H7 (cell line): ENCODE data around the gene CFAP221. TPM values are rescaled to one million over a fixed set of nuclear protein-coding genes. Genes with fewer than 3 reads are reported as not detected.

Experiments used
- DNase-seq: peaks from one replicate; pipeline ENCODE4 v3.0.0; 2012
- H3K27me3 ChIP-seq: 2 replicates; pipeline ENCODE4 v1.6.0; 2011; ENCODE audit warnings: mild to moderate bottlenecking, low read length; ENCODE audit not compliant: control insufficient read depth, insufficient read depth
- H3K36me3 ChIP-seq: replicated peaks from 2 replicates; pipeline ENCODE4 v1.5.1; 2011; ENCODE audit warnings: low read length; ENCODE audit not compliant: control insufficient read depth, insufficient read depth
- H3K4me3 ChIP-seq: 2 replicates; pipeline ENCODE4 v1.5.1; 2011; ENCODE audit warnings: low read depth, mild to moderate bottlenecking, control low read depth, low read length, moderate library complexity; ENCODE audit not compliant: insufficient read depth
- total RNA-seq: library from RNA; depleted of rRNA; stranded (reverse); fragments of >200 nt; shearing (Covaris generic); gene quantifications from 2 replicates; pipeline ENCODE4 v1.2.3, GENCODE V29; 2014

Gene CFAP221
- total RNA-seq, 1 experiment from 2014 or later: 0.07 TPM

DNA sequence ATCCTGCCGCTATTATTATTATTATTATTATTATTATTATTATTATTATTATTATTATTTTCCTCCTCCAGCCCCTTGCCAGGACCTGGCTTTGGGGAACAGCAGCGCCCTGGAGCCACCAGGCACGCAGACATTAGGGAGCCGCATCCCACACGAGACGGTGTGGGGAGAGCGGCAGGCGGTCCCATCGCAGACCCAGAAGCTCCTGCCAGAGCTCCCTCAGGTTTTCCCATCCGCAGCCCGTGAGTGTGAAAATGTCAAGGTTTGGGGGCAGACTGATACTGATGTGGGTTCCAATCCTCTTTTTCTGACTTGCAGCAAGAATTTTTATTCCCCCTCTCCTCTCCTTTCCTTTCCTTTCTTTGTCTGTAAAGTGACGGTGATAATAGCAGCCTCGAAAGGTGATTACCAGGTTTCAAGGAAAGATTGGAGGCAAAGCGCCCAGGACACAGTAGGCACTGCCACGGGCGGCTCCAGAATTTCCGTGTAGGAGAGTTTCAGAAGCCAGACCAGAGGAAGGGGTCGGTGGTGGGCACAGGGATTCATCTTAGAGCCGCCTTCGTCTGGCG lies 20.8 kb upstream of the CFAP221 start:
- Histone ChIP-seq H3K4me3 (peak overlapping the region; percentile 36), H3K27me3 (peaks cover 33% of the 10 kb centered on the region), H3K36me3 (no peaks in the 10 kb centered on the region)
- peak; percentile 32 for DNase-seq

DNA sequence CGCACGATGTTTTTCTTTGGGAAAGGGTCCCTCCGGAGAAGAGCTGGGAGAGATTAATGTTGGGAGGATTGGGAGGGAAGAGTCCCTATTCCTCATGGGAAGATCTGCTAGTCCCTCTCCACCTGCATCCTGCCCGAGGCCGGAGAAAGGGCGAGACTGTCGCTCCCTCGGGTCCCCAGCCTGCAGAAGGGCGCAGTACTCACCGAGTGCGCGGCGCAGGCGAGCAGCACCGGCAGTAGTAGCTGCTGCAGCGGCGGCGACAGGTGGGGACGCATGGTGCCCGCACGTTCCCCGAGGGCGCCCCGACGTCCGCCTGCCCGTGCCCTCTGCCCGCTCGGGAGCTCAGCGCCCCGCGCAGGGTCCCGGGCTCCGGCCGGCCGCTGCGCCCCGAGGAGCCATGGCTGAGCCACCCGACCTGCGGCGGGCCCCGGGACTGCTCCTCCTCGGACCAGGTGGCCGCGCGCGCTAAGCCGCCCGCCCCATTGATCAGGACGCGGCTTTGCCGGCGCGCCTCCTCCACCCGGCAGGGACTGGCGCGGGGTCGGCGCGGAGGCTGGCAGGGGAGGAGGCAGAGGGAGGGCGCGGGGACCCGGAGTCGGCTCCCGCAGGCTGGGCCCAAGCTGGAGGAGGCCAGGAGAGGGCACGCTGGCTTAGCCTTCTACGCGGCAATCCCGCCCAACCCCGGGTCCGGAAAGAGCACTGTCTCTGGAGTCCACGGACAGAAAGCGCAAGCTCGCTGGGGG lies 20.1 kb upstream of the CFAP221 start, which contains the start of gene SCTR:
Gene SCTR, minus strand, starts transcription at position 532 of the 743 bp plus-strand sequence. Its CDS starts 257 bp downstream, at position 275.
- H3K27me3 ChIP-seq: peaks cover 33% of the 10 kb centered on the region
- peak; percentile 87 for DNase-seq
- H3K36me3 ChIP-seq: no peaks in the 10 kb centered on the region
- peak within 1 kb of the TSS; percentile 36 for H3K4me3 ChIP-seq

DNA sequence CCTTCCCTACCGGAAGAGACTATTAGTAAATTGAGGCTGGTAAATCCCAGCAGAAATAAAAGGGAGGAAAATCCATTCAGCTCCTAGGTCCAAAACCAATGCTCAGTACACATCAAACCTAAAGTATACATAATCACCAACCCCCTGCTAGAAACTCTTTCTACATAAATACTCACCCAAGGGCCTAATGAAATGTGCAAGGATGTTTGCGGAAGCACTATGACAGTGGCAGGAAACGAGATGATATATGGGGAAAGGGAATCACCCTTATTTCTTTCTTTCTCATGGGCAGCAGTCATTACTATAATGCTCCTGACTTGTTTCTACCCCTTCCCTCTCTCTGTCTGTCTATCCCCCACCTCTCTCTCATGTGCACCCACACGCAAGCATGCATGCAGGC lies 18.6 kb upstream of the CFAP221 start:
- H3K36me3 ChIP-seq: no peaks in the 10 kb centered on the region
- no peak for DNase-seq
- peaks cover 33% of the 10 kb centered on the region for H3K27me3 ChIP-seq
- no peak overlapping the region for H3K4me3 ChIP-seq

DNA sequence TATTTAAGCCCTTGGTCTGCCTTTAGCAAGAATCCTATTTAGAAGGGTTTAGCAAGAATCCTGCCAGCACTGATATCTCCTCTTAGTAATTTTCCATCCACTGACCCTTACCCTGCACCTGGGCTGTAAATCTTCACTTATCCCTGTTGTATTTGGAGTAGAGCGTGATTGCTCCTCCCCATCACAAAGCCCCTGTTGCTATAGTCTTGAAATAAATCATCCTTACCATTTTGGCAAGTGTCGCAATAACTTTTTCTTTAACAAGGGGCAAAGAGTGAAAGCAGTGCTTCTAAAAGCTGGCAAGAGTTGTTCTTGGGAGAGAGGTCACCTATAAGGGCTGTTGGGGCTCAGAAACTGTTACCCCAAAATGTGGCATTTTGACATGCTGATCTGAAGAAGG lies 16.2 kb upstream of the CFAP221 start:
- Histone ChIP-seq H3K27me3 (peaks cover 22% of the 10 kb centered on the region), H3K4me3 (no peak overlapping the region), H3K36me3 (no peaks in the 10 kb centered on the region)
- no peak for DNase-seq

DNA sequence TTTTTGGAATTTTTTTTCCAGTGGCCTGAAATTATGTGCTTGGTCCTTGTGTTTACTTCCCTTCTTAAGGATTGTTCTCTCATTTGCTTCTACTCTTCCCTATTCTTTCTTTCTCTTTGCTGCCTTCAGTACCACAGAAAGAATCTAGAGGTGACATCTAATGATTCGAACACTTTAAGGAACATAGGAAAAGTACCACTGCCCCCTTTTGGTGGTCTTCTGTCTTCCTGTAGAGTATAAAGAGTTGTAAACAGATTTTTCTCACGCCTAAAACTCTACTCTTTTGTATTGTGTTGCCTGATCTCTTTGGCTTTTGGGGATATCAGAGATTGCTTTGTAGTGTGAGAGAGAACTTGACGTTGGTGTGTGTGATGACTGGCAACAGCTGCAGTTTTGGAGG lies 13.0 kb upstream of the CFAP221 start:
- no peaks in the 10 kb centered on the region for H3K27me3 ChIP-seq
- no peak overlapping the region for H3K4me3 ChIP-seq
- no peaks in the 10 kb centered on the region for H3K36me3 ChIP-seq
- peak; percentile 58 for DNase-seq

DNA sequence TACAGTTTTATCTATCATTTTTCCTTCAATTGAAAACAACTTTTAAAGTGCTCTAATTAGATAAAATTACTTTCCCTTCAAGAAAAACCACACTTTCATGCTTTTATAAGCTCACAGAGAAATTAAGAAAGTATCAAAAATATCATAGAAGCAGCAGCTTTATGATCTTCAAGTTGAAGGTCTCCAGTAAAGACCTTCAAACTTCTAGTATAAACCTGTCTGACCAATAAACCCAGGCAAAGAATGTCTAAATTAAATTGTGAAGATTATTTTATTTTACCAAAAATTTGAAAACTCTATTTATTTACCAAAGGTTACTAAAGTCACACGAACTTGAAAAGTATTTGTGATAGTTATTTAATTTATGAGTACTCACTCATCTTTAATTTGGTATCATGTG lies 10.7 kb upstream of the CFAP221 start:
- H3K4me3 ChIP-seq: no peak overlapping the region
- no peak for DNase-seq
- no peaks in the 10 kb centered on the region for H3K36me3 ChIP-seq
- no peaks in the 10 kb centered on the region for H3K27me3 ChIP-seq

DNA sequence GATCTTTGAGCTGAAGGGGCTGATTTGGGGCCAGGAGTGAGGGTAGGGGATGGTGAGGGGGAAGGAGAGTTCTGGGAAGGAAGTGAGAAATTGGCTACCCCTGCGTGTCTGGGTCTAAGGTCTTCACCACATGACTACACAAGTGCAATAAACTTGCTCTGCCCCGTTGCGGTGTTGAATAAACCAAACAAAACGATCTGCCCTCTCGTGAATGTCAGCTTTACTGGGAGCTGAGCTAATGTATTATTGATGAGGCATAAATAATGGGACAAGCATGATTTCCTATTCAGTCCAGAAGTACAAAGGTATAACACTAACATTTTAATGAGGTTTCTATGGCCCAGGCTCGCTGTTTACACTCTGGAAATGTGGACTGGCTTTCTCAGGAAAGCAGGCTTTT lies 8.0 kb upstream of the CFAP221 start:
- Histone ChIP-seq H3K27me3 (no peaks in the 10 kb centered on the region), H3K4me3 (no peak overlapping the region), H3K36me3 (no peaks in the 10 kb centered on the region)
- DNase-seq: no peak

DNA sequence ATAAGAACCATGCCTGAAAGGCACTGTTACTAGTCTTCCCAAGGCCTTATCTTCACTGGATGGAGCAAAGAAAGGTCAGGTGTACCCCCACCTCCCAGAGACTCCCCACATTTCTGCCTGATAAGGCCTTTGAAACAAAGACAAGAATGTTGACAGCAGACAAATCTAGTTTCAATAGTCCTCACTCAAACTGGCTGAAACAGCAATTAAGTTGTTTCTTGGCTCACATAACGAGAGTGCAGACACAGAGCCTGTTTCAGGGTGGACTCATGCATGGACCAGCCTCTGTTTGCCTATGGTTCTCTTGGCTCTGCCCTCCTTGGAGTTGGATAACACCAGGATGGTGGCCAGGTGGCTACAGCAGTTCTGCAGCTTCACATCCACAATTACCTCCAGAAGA lies 7.5 kb upstream of the CFAP221 start:
- no peak for DNase-seq
- Histone ChIP-seq H3K36me3 (no peaks in the 10 kb centered on the region), H3K4me3 (no peak overlapping the region), H3K27me3 (no peaks in the 10 kb centered on the region)

DNA sequence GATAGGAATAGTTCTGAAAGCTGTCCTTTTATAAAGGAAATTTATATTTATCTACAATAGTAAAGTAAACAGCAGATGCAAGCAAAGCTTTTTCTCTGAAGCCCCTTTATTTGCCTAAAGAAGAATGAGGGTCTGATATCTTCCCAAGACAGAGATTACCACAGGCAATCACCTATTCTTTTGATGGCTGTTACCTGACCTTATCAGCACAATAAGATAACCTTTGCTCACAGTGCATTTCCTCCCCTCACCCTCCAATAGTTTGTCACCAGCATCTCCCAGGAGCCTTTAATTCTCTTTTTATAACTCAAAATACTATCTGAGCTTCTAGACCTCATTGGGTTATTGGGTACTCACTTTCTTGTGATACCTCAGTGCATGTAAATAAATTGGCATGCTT lies 6.5 kb upstream of the CFAP221 start:
- Histone ChIP-seq H3K36me3 (no peaks in the 10 kb centered on the region), H3K4me3 (no peak overlapping the region), H3K27me3 (no peaks in the 10 kb centered on the region)
- no peak for DNase-seq

DNA sequence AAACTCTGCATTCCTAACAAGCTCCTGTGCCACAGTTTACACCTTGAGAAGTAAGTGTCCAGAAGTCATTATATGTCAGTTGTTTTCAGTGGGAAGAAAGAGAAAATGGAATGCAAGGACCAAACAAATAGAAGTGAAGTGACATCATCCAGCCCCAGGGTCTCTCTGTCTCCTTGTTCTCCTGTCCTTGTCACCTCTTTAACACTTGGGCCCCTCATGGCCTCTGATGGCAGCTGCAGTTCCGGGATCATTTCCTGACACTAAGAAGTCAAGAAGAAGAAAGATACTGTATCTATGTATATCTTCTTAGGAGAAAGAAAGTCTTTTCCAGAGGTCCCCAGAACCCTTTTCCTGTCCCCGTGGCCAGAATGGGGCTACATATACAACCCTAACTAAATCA lies 2.8 kb upstream of the CFAP221 start:
- Histone ChIP-seq H3K4me3 (no peak overlapping the region), H3K27me3 (peaks cover 11% of the 10 kb centered on the region), H3K36me3 (no peaks in the 10 kb centered on the region)
- no peak for DNase-seq

DNA sequence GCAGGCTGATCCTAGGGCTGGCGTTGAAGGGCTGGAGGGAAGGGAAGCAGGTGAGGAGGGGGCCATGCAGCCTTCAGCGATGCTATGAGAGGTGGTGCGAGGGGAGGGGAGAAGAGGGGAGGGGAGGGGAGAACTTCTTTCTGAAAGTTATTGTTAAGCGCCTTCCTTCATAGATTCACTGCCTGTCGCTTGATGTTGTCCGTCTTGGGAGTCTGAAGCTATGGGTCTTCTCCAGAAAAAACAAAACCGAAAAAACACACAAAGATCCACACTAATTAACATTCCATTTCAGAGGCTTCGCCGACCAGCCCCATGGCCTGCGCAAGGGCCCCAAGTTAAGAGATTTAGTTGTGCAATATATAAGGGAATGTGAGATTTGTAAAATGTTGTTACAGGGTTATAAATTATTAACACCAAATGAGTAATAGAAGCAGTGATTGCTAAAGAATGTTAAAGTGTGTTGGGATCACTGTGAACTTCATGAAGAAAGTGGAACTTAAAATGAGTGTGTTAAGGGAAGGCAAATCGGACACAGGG lies 758 bp downstream of the CFAP221 start:
- no peak for DNase-seq
- Histone ChIP-seq H3K36me3 (no peaks in the 10 kb centered on the region), H3K27me3 (peaks cover 11% of the 10 kb centered on the region), H3K4me3 (peak overlapping the region; percentile 68)

DNA sequence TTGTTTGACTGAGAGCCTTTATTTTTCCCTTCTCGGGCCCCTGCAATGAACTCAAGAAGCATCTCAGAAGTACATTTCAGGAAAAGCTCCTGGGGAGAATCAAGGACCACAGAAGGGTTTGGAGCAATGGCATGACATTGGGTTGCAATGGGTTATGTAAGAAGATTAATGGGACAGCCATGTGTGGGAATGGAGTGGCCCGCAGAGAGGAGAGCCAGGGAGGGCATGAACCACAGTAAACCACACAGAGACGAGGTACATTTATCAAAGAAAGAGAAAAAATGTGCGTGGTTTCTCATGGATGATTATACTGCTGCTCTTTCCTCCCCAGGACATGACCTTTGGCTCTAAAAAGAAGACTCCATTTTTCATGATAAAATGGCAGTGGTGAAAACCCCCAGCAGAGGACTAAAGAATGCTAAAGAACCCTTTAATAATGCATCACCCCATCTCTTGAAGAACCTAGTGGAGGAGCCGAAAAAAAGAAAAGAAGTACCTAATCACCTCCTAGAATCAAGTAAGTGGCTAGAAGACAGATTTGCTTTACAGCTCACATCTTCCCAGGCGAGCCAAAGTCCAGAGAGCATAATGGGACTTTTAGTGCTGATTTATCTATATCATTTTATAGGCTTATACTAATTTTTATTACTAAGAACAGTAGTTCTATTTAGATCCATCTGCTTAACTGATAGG lies 1.7 kb downstream of the CFAP221 start:
- peaks cover 11% of the 10 kb centered on the region for H3K27me3 ChIP-seq
- H3K36me3 ChIP-seq: no peaks in the 10 kb centered on the region
- H3K4me3 ChIP-seq: no peak overlapping the region
- no peak for DNase-seq

DNA sequence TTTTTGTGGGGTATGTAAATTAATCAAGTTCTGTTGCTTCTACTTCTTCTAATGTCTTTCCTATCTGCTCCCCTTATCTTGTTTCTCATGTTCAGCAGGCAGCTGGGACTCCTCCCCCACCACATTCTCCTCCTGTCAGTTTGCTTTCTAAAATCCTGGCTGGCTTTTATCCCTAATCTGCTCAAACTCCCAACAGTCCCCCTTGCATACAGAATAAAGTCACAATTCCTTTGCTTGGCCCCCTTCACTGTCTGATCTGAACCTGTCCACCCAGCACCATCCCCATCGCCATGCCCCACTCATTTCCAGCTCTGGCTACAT lies 2.2 kb downstream of the CFAP221 start:
- Histone ChIP-seq H3K27me3 (peaks cover 11% of the 10 kb centered on the region), H3K4me3 (no peak overlapping the region), H3K36me3 (no peaks in the 10 kb centered on the region)
- no peak for DNase-seq

DNA sequence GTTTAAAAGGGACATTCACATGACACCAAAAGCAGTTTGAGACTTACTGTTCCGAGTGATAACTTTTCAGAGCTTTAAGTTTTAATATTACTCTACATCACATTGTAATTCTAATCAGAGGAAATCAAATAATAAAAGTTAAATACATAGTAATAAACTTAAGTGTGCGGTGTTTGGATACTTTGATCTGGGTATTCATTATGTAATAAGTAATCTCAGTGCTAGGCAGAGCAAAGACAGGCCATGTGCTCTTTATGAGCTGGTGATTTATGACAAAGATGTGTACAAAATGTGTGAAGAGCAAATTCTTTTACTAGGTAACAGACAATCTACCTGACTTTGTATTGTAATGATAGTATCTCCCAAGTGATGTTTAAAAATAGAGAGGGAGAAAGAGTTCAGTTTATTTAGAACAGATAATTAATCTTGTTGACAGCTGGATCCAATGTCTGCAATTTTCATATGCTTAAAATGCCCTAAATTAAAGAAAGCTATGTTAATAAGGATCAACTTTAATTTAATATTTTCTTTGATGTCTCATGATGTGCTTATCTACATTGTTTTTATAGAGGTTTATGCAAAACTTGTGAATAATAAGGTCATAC lies 4.4 kb downstream of the CFAP221 start:
- Histone ChIP-seq H3K27me3 (peaks cover 9% of the 10 kb centered on the region), H3K36me3 (no peaks in the 10 kb centered on the region), H3K4me3 (no peak overlapping the region)
- DNase-seq: no peak

DNA sequence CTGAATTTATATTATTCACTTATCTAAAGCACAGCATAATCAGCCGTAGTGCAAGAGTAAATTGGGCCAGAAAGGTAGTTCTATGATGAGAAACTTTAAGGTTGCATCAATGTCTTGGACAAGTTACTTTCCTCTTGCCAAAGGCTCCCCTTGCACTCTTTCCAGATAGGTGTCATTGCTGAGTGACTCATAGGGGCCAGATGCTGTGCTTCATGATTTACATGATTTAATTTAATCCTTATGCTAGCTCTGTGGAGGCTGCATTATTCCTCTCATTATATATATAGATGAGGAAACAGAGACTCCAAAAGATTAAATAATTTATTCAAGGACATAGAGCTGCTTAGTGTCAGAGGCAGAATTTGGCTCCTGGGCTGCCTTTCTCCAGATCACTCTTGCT lies 5.0 kb downstream of the CFAP221 start:
- no peak for DNase-seq
- no peak overlapping the region for H3K4me3 ChIP-seq
- H3K36me3 ChIP-seq: no peaks in the 10 kb centered on the region
- H3K27me3 ChIP-seq: peaks cover 9% of the 10 kb centered on the region
